Right lobe of liver (tissue), 4 donors: ENCODE data around the gene ANKRD18A.
"Not testable (repeated sequence)": the region's sequence is repeated elsewhere in the genome, so short reads cannot be mapped to it uniquely, and the experiment has no call there.

Experiments
- CTCF ChIP-seq, 4 donors: fragments of 200-600 bp in 3 of 4; fragments of 450-650 bp in 1 of 4; IDR thresholded peaks; one replicate each; pipeline versions ENCODE4 v1.5.1 to v1.8.0; 2016 to 2022; ENCODE audit warnings: antibody characterized with exemption in 4 of 4, mild to moderate bottlenecking in 2 of 4
- POLR2A ChIP-seq: fragments of 450-650 bp; IDR thresholded peaks from one replicate; pipeline ENCODE4 v1.6.1; 2017; ENCODE audit warnings: antibody characterized with exemption, mild to moderate bottlenecking
- donor health status: DM: no; HTN: no; CAD: no.
- donor health status: DM: no; HTN: no; CAD: no.
- donor health status: DM: no; HTN: yes; CAD: no.

DNA sequence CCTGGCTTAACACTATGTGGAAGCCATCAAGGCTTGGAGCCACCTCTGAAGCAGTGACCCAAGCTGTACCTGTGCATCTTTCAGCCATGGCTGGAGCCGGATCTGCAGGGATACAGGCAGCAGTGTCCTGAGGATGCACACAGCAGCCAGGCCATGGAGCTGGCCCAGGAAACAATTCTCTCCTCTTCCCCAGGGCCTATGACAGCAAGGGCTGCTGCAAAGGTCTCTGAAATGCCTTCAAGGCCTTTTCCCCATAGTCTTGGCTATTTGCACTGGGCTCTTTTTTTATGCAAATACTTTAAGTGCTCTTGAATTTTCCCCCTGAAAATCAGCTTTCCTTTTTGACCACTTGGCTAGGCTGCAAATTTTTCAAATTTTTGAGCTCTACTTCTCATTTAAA lies 56.5 kb downstream of the ANKRD18A start:
- not testable (repeated sequence) for TF ChIP-seq POLR2A; CTCF (IDR thresholded peaks at IDR 0.05)
